Astrocyte (in vitro differentiated cells and primary cell): ENCODE results near the gene GNA14. TPM values are rescaled to one million over a fixed set of nuclear protein-coding genes. Genes with fewer than 3 reads are reported as not detected.

ENCODE experiments used
- DNase-seq: peaks from one replicate; pipeline ENCODE4 v3.0.0-alpha.2; 2010; ENCODE audit warnings: low read depth
- FAIRE-seq: peaks from 2 replicates; lab custom pipeline; 2011; peaks lifted over from hg19 to GRCh38; lab: Jason Lieb, UNC
- H2AFZ ChIP-seq: 2 replicates; pipeline ENCODE4 v1.6.0; 2012; ENCODE audit warnings: low read depth, low read length, inconsistent platforms
- H3K27ac ChIP-seq: 2 replicates; pipeline ENCODE4 v1.5.1; 2011; ENCODE audit warnings: low read depth, low read length, inconsistent platforms
- H3K27me3 ChIP-seq: 2 replicates; pipeline ENCODE4 v1.6.0; 2011; ENCODE audit warnings: low read length, inconsistent platforms; ENCODE audit not compliant: insufficient read depth
- H3K36me3 ChIP-seq: 2 replicates; pipeline ENCODE4 v1.5.1; 2011; ENCODE audit warnings: low read length, inconsistent platforms; ENCODE audit not compliant: insufficient read depth
- H3K4me1 ChIP-seq: 2 replicates; pipeline ENCODE4 v1.5.1; 2011; ENCODE audit warnings: low read length, inconsistent platforms; ENCODE audit not compliant: insufficient read depth
- H3K4me2 ChIP-seq: 2 replicates; pipeline ENCODE4 v1.6.0; 2012; ENCODE audit warnings: low read length, inconsistent platforms
- H3K4me3 ChIP-seq: 2 replicates; pipeline ENCODE4 v1.5.1; 2011; ENCODE audit warnings: low read depth, mild to moderate bottlenecking, low read length, inconsistent platforms; ENCODE audit not compliant: insufficient read depth
- H3K79me2 ChIP-seq: 2 replicates; pipeline ENCODE4 v1.6.0; 2012; ENCODE audit warnings: mild to moderate bottlenecking, low read length, inconsistent platforms; ENCODE audit not compliant: insufficient read depth
- H3K9ac ChIP-seq: 2 replicates; pipeline ENCODE4 v1.6.0; 2012; ENCODE audit warnings: mild to moderate bottlenecking, low read length, inconsistent platforms
- H3K9me3 ChIP-seq: 2 replicates; pipeline ENCODE4 v1.5.1; 2012; ENCODE audit warnings: low read depth, mild to moderate bottlenecking, low read length, inconsistent platforms; ENCODE audit not compliant: insufficient read depth
- H4K20me1 ChIP-seq: 2 replicates; pipeline ENCODE4 v1.6.0; 2012; ENCODE audit warnings: low read length, inconsistent platforms; ENCODE audit not compliant: insufficient read depth
- H3K27ac Mint-ChIP-seq: one replicate; pipeline ENCODE4 v1.8.0; 2021; ENCODE audit warnings: mild to moderate bottlenecking, mixed read lengths; ENCODE audit not compliant: unreplicated experiment
- H3K27me3 Mint-ChIP-seq: one replicate; pipeline ENCODE4 v1.8.0; 2021; ENCODE audit warnings: low read depth, mixed read lengths; ENCODE audit not compliant: unreplicated experiment
- H3K36me3 Mint-ChIP-seq: one replicate; pipeline ENCODE4 v1.8.0; 2021; ENCODE audit warnings: low read depth, mixed read lengths; ENCODE audit not compliant: unreplicated experiment
- H3K4me1 Mint-ChIP-seq: one replicate; pipeline ENCODE4 v1.8.0; 2021; ENCODE audit warnings: low read depth, mixed read lengths; ENCODE audit not compliant: unreplicated experiment
- H3K4me3 Mint-ChIP-seq: one replicate; pipeline ENCODE4 v1.8.0; 2021; ENCODE audit warnings: mild to moderate bottlenecking, moderate library complexity, mixed read lengths; ENCODE audit not compliant: unreplicated experiment
- H3K9me3 Mint-ChIP-seq: one replicate; pipeline ENCODE4 v1.8.0; 2021; ENCODE audit warnings: mild to moderate bottlenecking, mixed read lengths; ENCODE audit not compliant: unreplicated experiment
- CTCF ChIP-seq: IDR thresholded peaks from 2 replicates; pipeline ENCODE4 v1.5.1; 2011; ENCODE audit warnings: low read depth, mild to moderate bottlenecking, inconsistent platforms, low read length, moderate library complexity; ENCODE audit not compliant: insufficient read depth
- EZH2 ChIP-seq: IDR thresholded peaks from 2 replicates; pipeline ENCODE4 v1.6.1; 2012; ENCODE audit warnings: mild to moderate bottlenecking, low read length, inconsistent platforms; ENCODE audit not compliant: insufficient read depth
- total RNA-seq: library from RNA; stranded (reverse); gene quantifications from 2 replicates; pipeline ENCODE4 v1.2.1, GENCODE V29; 2021

The GNA14 gene
- total RNA-seq, 1 donor from 2014 or later = 1.0 TPM

GRCh38 chr9:77587851-77588250, 60.3 kb downstream of the GNA14 start:
- no peak for TF ChIP-seq EZH2
- no peak for TF ChIP-seq CTCF
- peaks cover 34% of the 10 kb centered on the region for H3K4me1 Mint-ChIP-seq
- peak overlapping the region; percentile 28 for H3K4me3 ChIP-seq
- FAIRE-seq (no peak), DNase-seq (no peak)
- H3K4me1 ChIP-seq = peaks cover 16% of the 10 kb centered on the region
- H3K4me2 ChIP-seq = peak overlapping the region; percentile 76
- no peaks in the 10 kb centered on the region for H3K9me3 Mint-ChIP-seq
- H3K27ac ChIP-seq = peak overlapping the region; percentile 53
- no peak overlapping the region for H3K4me3 Mint-ChIP-seq
- no peaks in the 10 kb centered on the region for H3K36me3 Mint-ChIP-seq
- no peaks in the 10 kb centered on the region for H3K9me3 ChIP-seq
- no peaks in the 10 kb centered on the region for H4K20me1 ChIP-seq
- H3K9ac ChIP-seq = peak overlapping the region; percentile 33
- H2AFZ ChIP-seq = peak overlapping the region; percentile 15
- no peaks in the 10 kb centered on the region for H3K27me3 ChIP-seq
- no peaks in the 10 kb centered on the region for H3K79me2 ChIP-seq
- H3K27me3 Mint-ChIP-seq = no peaks in the 10 kb centered on the region
- no peaks in the 10 kb centered on the region for H3K36me3 ChIP-seq
- H3K27ac Mint-ChIP-seq = peak overlapping the region; percentile 67

GRCh38 chr9:77587042-77587441, 61.1 kb downstream of the GNA14 start:
- Mint-ChIP-seq H3K27ac (peak overlapping the region; percentile 67), H3K36me3 (no peaks in the 10 kb centered on the region), H3K4me1 (peaks cover 31% of the 10 kb centered on the region), H3K9me3 (peaks cover 3% of the 10 kb centered on the region), H3K27me3 (peaks cover 3% of the 10 kb centered on the region), H3K4me3 (no peak overlapping the region)
- Histone ChIP-seq H3K27me3 (no peaks in the 10 kb centered on the region), H3K27ac (no peak overlapping the region), H3K4me2 (no peak overlapping the region), H3K36me3 (no peaks in the 10 kb centered on the region), H4K20me1 (no peaks in the 10 kb centered on the region), H3K79me2 (no peaks in the 10 kb centered on the region), H3K9me3 (no peaks in the 10 kb centered on the region), H2AFZ (no peak overlapping the region), H3K4me1 (peaks cover 16% of the 10 kb centered on the region), H3K9ac (no peak overlapping the region), H3K4me3 (no peak overlapping the region)
- FAIRE-seq (no peak), DNase-seq (peak; percentile 7)
- TF ChIP-seq EZH2 (no peak), CTCF (no peak)

- H3K4me3 Mint-ChIP-seq = no peak overlapping the region
- Histone ChIP-seq H3K4me1 (peaks cover 16% of the 10 kb centered on the region), H3K4me3 (no peak overlapping the region), H3K27me3 (no peaks in the 10 kb centered on the region), H3K36me3 (no peaks in the 10 kb centered on the region), H3K9ac (no peak overlapping the region), H2AFZ (no peak overlapping the region), H3K79me2 (no peaks in the 10 kb centered on the region), H3K27ac (no peak overlapping the region), H4K20me1 (no peaks in the 10 kb centered on the region), H3K4me2 (no peak overlapping the region), H3K9me3 (no peaks in the 10 kb centered on the region)
- peaks cover 1% of the 10 kb centered on the region for H3K36me3 Mint-ChIP-seq
- FAIRE-seq (no peak), DNase-seq (no peak)
- no peak overlapping the region for H3K27ac Mint-ChIP-seq
- TF ChIP-seq EZH2 (no peak), CTCF (no peak)
- H3K9me3 Mint-ChIP-seq = peaks cover 3% of the 10 kb centered on the region
- H3K4me1 Mint-ChIP-seq = peaks cover 31% of the 10 kb centered on the region
- H3K27me3 Mint-ChIP-seq = peaks cover 3% of the 10 kb centered on the region
Observed at GRCh38 chr9:77586591-77586990, 61.5 kb downstream of the GNA14 start.
